HepG2 (cell line): ENCODE results near the gene P4HB. TPM values are rescaled to one million over a fixed set of nuclear protein-coding genes. Genes with fewer than 3 reads are reported as not detected.

Source experiments
- CC2D1A ChIP-seq: sonication (generic); formaldehyde crosslinking; IDR thresholded peaks from 2 replicates; pipeline ENCODE4 v1.8.1; 2023; ENCODE audit warnings: mild to moderate bottlenecking, missing genetic modification reagents
- NCOA1 ChIP-seq: sonication (generic); formaldehyde crosslinking; IDR thresholded peaks from 2 replicates; pipeline ENCODE4 v1.9.0; 2021; ENCODE audit warnings: missing genetic modification reagents
- NFKBIZ ChIP-seq: IDR thresholded peaks from 2 replicates; pipeline ENCODE4 v1.6.1; 2018; ENCODE audit warnings: missing genetic modification reagents, missing compliant biosample characterization
- PHF20 ChIP-seq: sonication (generic); formaldehyde crosslinking; IDR thresholded peaks from 2 replicates; pipeline ENCODE4 v1.5.0; 2020; ENCODE audit warnings: mild to moderate bottlenecking, missing genetic modification reagents
- RBM39 ChIP-seq: fragments of 200-400 bp; formaldehyde crosslinking; IDR thresholded peaks from one replicate; pipeline ENCODE4 v1.6.1; 2018; ENCODE audit warnings: antibody characterized with exemption, mild to moderate bottlenecking, low read depth, low read length; ENCODE audit not compliant: poor library complexity, severe bottlenecking
- RXRB ChIP-seq: IDR thresholded peaks from 2 replicates; pipeline ENCODE4 v1.6.1; 2016; ENCODE audit warnings: borderline replicate concordance, missing genetic modification reagents, missing compliant biosample characterization
- SALL1 ChIP-seq: sonication (generic); formaldehyde crosslinking; IDR thresholded peaks from 2 replicates; pipeline ENCODE4 v1.8.0; 2022; ENCODE audit warnings: mild to moderate bottlenecking, missing genetic modification reagents
- SKIL ChIP-seq: sonication (generic); formaldehyde crosslinking; IDR thresholded peaks from 2 replicates; pipeline ENCODE4 v1.8.0; 2022; ENCODE audit warnings: missing genetic modification reagents, mild to moderate bottlenecking, moderate library complexity, borderline replicate concordance
- SP140L ChIP-seq: sonication (generic); formaldehyde crosslinking; IDR thresholded peaks from 2 replicates; pipeline ENCODE4 v1.4.0; 2020; ENCODE audit warnings: missing genetic modification reagents, borderline replicate concordance
- SRY ChIP-seq: sonication (generic); formaldehyde crosslinking; IDR thresholded peaks from 2 replicates; pipeline ENCODE4 v1.8.0; 2022; ENCODE audit warnings: mild to moderate bottlenecking, missing genetic modification reagents
- ZHX1 ChIP-seq: sonication (generic); formaldehyde crosslinking; IDR thresholded peaks from 2 replicates; pipeline ENCODE4 v1.8.1; 2022; ENCODE audit warnings: low read depth, mild to moderate bottlenecking, missing genetic modification reagents
- ZMAT3 ChIP-seq: sonication (generic); formaldehyde crosslinking; conservative IDR thresholded peaks from 2 replicates; pipeline ENCODE4 v1.7.0; 2021; ENCODE audit warnings: missing genetic modification reagents
- ZMAT5 ChIP-seq: sonication (generic); formaldehyde crosslinking; IDR thresholded peaks from 2 replicates; pipeline ENCODE4 v1.5.0; 2020; ENCODE audit warnings: mild to moderate bottlenecking, low read depth, missing genetic modification reagents, borderline replicate concordance
- ZNF121 ChIP-seq: sonication (generic); formaldehyde crosslinking; IDR thresholded peaks from 2 replicates; pipeline ENCODE4 v1.5.0; 2020; ENCODE audit warnings: mild to moderate bottlenecking, missing genetic modification reagents
- ZNF124 ChIP-seq: sonication (generic); formaldehyde crosslinking; IDR thresholded peaks from 2 replicates; pipeline ENCODE4 v1.4.0; 2020; ENCODE audit warnings: missing genetic modification reagents
- ZNF232 ChIP-seq: sonication (generic); formaldehyde crosslinking; IDR thresholded peaks from 2 replicates; pipeline ENCODE4 v1.4.0; 2020; ENCODE audit warnings: missing genetic modification reagents, borderline replicate concordance
- ZNF383 ChIP-seq: sonication (generic); formaldehyde crosslinking; IDR thresholded peaks from 2 replicates; pipeline ENCODE4 v1.4.0; 2020; ENCODE audit warnings: missing genetic modification reagents, mild to moderate bottlenecking, borderline replicate concordance
- ZNF674 ChIP-seq: sonication (generic); formaldehyde crosslinking; IDR thresholded peaks from 2 replicates; pipeline ENCODE4 v1.5.0; 2020; ENCODE audit warnings: low read depth, mild to moderate bottlenecking, missing genetic modification reagents
- polyA plus RNA-seq, 8 experiments: library from polyadenylated mRNA; depleted of rRNA in 3 of 8; stranded (reverse) in 7 of 8; unstranded in 1 of 8; fragments of >200 nt; fragmentation: Illumina TruSeq in 4 of 8; extraction: Trizol in 4 of 8; gene quantifications; 2 replicates each; pipeline versions ENCODE4 v1.2.1 to v1.2.3, GENCODE V29; 2011 to 2016; ENCODE audit warnings: low read depth in 4 of 8, missing spikeins in 1 of 8, mixed read lengths in 1 of 8; ENCODE audit not compliant: insufficient read depth in 1 of 8
- total RNA-seq, 5 experiments: library from RNA; depleted of rRNA; stranded (reverse); fragments of >200 nt; fragmentation: Illumina TruSeq; extraction: Trizol; gene quantifications; 2 replicates each; pipeline ENCODE4 v1.2.3, GENCODE V29; 2016; ENCODE audit warnings: low read depth in 1 of 5
- TF ChIP-seq, protein P1 (sequence below): sonication (generic); formaldehyde crosslinking; IDR thresholded peaks from 2 replicates; pipeline ENCODE4 v1.4.0; 2020; ENCODE audit warnings: mild to moderate bottlenecking, missing genetic modification reagents
- TF ChIP-seq, protein P2 (sequence below): sonication (generic); formaldehyde crosslinking; IDR thresholded peaks from 2 replicates; pipeline ENCODE4 v1.8.1; 2023; ENCODE audit warnings: mild to moderate bottlenecking, missing genetic modification reagents, borderline replicate concordance

Gene P4HB
- total and polyA plus RNA-seq, 2 of the 13 experiments (the other 11 are each of a cell fraction or from before 2014, with no cell fraction given) = 185 to 782 TPM

DNA sequence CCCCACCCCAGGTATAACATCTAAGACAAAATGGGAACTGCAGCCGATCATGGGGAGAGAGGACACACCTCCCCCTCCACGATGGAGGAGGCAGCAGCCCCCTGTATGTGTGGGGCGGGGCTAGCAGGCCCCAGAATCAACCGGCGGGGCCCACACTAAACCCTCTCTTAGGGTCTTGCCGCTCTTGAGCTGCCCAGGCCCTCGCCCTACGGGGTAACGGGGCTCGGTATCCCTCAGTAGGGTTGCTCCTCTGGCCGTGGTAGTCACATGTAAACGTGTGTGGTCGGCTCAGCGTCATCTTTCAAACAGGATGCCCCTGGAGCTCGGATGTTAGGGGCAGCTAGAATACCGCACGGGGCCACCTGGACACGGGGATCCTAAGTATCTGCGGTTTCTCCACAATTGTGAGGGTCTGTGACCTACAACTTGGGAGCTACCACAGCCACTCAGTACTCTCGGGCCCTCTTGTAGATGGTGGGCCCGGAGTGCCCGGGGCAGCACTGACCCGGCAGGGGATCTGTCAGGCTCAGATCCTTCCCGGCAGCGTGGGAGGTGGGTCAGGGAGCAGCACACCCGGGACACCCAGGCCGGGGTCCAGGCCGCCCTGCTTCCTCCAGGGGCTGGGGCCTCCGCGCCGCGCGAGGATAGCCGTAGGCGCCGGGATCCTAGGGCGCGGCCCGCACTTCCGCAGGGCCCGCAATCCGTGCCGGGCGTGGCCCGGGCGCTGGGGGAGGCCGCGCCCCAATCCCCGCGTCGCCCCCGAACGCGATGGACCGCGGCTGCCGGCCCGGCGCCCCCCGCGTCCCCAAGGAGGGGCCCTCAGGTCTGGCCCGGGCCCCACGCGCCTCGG lies 10.0 kb upstream of the P4HB start (continued):
- TF ChIP-seq SKIL (CRISPR knock-in tag) (no peak), ZNF124 (no peak), NFKBIZ (no peak), SP140L (CRISPR knock-in tag) (no peak), NCOA1 (CRISPR knock-in tag) (no peak; the same call in 1 of the 2 replicates), ZNF232 (CRISPR knock-in tag) (no peak), RBM39 (no peak), ZNF674 (CRISPR knock-in tag) (no peak), SRY (peak; percentile 36), ZNF383 (CRISPR knock-in tag) (no peak), PHF20 (CRISPR knock-in tag) (peak; percentile 46; the same call in 1 of the 2 replicates), ZNF121 (CRISPR knock-in tag) (no peak), ZHX1 (no peak), SALL1 (peak; percentile 39), RXRB (CRISPR knock-in tag) (0 out of 2 replicates have a peak, but pooled peaks have one; percentile 27), ZMAT3 (CRISPR knock-in tag) (no peak), ZMAT5 (no peak), CC2D1A (CRISPR knock-in tag) (no peak)
- TF ChIP-seq, protein P1, sequence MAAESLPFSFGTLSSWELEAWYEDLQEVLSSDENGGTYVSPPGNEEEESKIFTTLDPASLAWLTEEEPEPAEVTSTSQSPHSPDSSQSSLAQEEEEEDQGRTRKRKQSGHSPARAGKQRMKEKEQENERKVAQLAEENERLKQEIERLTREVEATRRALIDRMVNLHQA = no peak
- TF ChIP-seq, protein P2, sequence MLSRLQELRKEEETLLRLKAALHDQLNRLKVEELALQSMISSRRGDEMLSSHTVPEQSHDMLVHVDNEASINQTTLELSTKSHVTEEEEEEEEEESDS (CRISPR knock-in tag) = no peak
